Effector memory CD8-positive, alpha-beta T cell (primary cell): ENCODE measurements around the gene HSPA1L.
A peak's percentile ranks its signal among the peaks of the same experiment; 100 is the strongest.

Experiments used
- ATAC-seq: fragments of 150-1000 bp; cut with Tn5 transposase; replicated peaks from 2 replicates; pipeline ENCODE4 v1.10.0; 2021; ENCODE audit warnings: mild to moderate bottlenecking, moderate library complexity
- DNase-seq, 3 experiments: peaks; one replicate each; pipeline ENCODE4 v3.0.0; 2021
- H3K27ac Mint-ChIP-seq, 2 donors: one replicate each; pipeline ENCODE4 v1.8.0; 2022; ENCODE audit warnings: mild to moderate bottlenecking in 2 of 2, mixed read lengths in 2 of 2, moderate library complexity in 2 of 2
- H3K27me3 Mint-ChIP-seq, 2 donors: one replicate each; pipeline ENCODE4 v1.8.0; 2022; ENCODE audit warnings: mixed read lengths in 2 of 2
- H3K36me3 Mint-ChIP-seq: one replicate; pipeline ENCODE4 v1.8.0; 2022; ENCODE audit warnings: mild to moderate bottlenecking, moderate library complexity, mixed read lengths; ENCODE audit not compliant: insufficient read depth
- H3K4me1 Mint-ChIP-seq, 2 donors: one replicate each; pipeline ENCODE4 v1.8.0; 2022; ENCODE audit warnings: low read depth in 2 of 2, mixed read lengths in 2 of 2
- H3K4me3 Mint-ChIP-seq, 2 donors: one replicate each; pipeline ENCODE4 v1.8.0; 2022; ENCODE audit warnings: mild to moderate bottlenecking in 2 of 2, mixed read lengths in 2 of 2, moderate library complexity in 2 of 2
- H3K9me3 Mint-ChIP-seq, 2 donors: one replicate each; pipeline ENCODE4 v1.8.0; 2022; ENCODE audit warnings: mixed read lengths in 2 of 2

Gene HSPA1L

DNA sequence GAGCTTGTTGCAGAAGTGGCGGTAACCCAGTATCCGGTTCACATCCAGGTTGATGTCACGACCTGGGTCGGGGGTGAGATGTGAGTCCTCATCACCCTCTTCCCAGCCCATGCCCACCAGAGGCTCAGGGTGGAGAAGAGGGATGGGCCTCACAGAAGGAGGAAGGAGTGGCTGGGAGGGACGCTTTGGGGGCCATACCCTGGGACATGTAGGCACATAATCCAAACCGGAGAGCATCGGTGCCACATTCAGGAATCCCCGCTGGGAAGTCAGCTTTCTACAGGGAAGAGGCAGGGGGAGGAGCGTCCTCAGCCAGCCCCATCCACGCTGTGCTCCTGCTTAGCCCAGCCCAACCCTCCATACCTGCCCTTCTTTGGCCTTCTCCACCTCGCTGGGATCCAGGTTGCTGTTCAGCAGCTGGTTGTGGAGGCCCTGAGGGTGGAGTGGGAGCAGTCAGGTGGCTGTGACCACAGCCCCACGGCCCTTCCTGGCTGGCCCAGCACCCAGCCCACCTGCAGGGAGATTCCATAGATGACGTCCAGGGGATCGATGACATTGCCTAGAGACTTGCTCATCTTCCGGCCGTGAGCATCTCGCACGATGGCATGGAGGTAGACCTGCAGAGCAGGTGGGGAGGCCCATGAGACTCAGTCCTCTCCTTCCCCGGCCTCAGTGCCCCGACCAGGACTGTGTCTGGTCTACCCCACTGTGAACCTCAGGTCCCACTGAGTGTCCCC lies 34.4 kb downstream of the HSPA1L start:
- Mint-ChIP-seq H3K4me3 (no peak overlapping the region), H3K4me1 (peaks cover 17 to 19% of the 10 kb centered on the region in 2 donors), H3K27ac (peak overlapping the region in 1 of 2 donors; percentile 23), H3K36me3 (peaks cover 21% of the 10 kb centered on the region), H3K9me3 (no peaks in the 10 kb centered on the region), H3K27me3 (no peaks in the 10 kb centered on the region)
- DNase-seq (no peak), ATAC-seq (no peak)

DNA sequence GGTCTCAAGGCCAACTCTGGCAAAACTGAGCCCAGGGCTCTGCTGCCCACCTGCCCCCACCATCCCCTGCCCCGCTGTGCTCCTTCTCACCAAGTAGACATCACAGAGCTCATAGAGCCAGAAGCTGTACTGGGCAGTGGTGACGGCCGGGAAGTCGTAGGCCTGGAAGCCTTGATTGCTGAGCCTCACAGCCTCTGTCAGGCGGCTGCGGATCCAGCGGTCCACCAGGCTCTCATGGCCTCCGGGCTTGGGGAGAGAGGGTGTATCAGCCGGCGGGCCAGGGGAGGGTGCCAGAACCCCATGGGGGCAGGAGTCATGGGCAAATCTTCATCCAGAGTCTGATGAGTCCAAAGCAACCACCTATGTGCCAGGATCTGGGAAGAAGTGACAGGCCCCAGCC lies 35.2 kb downstream of the HSPA1L start:
- no peak for ATAC-seq
- Mint-ChIP-seq H3K4me3 (no peak overlapping the region), H3K36me3 (peaks cover 21% of the 10 kb centered on the region), H3K27me3 (no peaks in the 10 kb centered on the region), H3K9me3 (no peaks in the 10 kb centered on the region), H3K4me1 (peaks cover 20 to 25% of the 10 kb centered on the region in 2 donors), H3K27ac (no peak overlapping the region)
- DNase-seq = no peak

DNA sequence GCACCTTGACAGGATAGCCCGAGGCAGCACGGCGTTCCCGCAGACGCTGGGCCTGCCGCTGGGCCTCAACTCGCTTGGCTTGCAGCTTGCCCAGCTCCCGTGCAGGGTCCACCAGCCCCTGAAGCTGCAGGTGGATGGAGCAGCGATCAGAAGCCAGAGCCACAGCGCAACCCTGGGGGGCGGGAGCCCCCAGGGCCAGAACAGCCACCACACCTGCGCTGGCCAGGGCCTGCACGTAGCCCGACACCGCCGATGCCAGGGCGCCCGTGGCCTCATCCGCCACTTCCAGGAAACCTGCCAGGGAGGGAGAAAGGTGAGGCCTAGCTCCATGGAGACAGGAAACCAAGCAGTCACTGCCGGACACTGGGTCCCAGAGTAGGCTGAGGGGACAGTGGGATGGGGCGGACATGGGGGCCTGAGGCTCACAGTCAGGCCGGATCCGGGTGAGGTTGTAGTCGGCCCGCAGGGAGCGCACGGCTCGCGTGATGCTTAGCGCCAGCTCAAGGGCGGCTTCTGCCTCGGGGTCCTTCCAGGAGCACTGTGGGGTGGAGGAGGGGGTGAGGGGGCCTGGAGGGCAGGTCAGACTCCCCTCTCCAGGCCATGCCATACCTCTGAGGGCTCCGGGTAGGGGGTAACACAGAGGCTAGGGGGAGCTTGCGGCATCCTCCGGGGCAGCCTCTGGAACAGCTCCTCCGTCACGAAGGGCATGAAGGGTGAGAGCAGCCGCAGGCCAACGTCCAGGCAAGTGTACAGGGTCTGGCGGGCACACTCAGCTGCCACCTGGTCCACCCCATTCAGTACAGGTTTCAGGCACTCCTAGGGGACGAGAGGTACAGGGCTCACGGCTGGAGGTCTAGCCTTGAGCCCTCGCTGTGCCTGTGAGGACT lies 35.8 kb downstream of the HSPA1L start:
- Mint-ChIP-seq H3K9me3 (no peaks in the 10 kb centered on the region), H3K27ac (no peak overlapping the region), H3K4me1 (peaks cover 20 to 25% of the 10 kb centered on the region in 2 donors), H3K36me3 (peaks cover 21% of the 10 kb centered on the region), H3K4me3 (no peak overlapping the region), H3K27me3 (no peaks in the 10 kb centered on the region)
- DNase-seq (no peak), ATAC-seq (no peak)

DNA sequence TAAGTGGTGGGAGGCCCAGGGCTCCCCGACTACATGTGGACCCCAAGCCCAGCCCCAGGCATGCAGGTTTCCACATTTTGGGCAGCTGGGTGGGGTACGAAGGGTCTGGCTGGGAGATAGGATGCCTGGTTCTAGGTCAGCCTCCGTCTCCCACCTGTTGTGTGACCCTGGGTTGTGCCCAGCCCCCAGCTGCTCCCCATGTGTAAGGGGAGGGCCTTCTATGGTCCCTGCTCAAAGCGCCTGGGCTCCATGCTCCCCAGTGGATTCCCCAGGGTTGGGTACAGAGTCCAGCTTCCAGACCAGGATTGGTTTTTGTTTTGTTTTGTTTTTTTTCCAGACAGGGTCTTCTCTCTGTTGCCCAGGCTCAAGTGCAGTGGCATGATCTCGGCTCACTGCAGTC lies 36.9 kb downstream of the HSPA1L start:
- H3K36me3 Mint-ChIP-seq = peaks cover 15% of the 10 kb centered on the region
- no peaks in the 10 kb centered on the region for H3K27me3 Mint-ChIP-seq

DNA sequence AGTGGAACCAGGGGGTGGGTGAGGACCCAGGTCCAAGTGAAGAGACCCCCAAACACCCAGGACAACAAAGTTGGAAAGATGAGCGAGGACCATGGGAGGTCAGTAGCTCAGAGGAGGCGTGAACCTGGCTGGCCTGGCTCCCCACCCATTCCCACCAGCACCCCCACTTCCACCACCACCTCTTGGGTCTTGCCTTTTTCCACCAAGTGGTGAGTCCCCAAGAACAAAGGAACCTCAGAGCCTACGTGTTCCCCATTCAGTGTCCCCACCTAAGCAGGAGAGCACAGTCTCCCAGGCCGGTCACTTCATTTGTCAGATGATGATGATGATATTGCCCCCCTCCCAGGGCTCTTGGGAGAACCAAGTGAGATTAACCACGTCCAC lies 37.4 kb downstream of the HSPA1L start:
- no peak for DNase-seq
- Mint-ChIP-seq H3K9me3 (no peaks in the 10 kb centered on the region), H3K4me3 (peak overlapping the region; percentile 64 to 80), H3K27me3 (no peaks in the 10 kb centered on the region), H3K27ac (peak overlapping the region; percentile 91 to 94), H3K36me3 (peaks cover 14% of the 10 kb centered on the region), H3K4me1 (peaks cover 29 to 30% of the 10 kb centered on the region in 2 donors)
- ATAC-seq = no peak

More for the DNA sequence above, 36.9 kb downstream of the HSPA1L start:
- DNase-seq (no peak), ATAC-seq (no peak)
- Mint-ChIP-seq H3K9me3 (no peaks in the 10 kb centered on the region), H3K4me1 (peaks cover 23 to 25% of the 10 kb centered on the region in 2 donors), H3K4me3 (no peak overlapping the region), H3K27ac (peak overlapping the region in 1 of 2 donors; percentile 94)

DNA sequence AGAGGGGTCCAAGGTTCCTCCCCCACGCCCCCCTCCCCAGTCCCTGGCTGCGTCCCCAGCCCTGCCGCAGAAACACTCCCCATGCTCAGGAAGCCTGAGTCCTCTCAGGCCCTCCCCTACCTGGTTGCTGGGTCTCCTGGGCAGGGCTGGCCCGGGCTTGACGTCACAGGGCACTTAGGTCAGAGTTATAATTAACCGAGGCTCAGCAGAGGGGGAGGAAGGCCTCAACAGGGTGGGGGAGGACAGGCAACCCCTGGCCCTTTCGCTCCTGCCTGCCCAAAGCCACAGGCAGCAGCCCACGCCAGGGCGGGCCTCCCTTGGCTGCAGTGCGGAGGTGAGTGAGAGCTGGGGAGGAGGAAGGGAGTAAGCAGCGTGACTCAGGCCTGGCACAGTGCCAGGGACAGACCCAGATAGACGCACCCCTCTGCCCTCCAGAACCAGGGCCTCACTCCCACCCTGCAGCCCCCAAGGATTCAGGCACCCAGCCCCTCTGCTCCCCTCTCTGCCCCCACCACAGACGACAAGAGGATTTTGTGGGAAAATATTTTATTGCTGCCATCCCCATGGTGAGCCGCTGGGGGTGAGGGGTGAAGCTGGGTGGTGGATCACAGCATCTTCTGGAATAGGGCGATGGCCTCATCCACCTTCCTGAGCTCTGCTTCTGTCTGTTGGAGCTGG lies 38.0 kb downstream of the HSPA1L start, which contains the start of gene VWA7:
Gene VWA7, minus strand, starts transcription at position 340 of the 678 bp plus-strand sequence. CDS start 549 bp downstream, outside the sequence.
- Mint-ChIP-seq H3K36me3 (peaks cover 18% of the 10 kb centered on the region), H3K4me3 (peak within 1 kb of the TSS; percentile 64 to 80), H3K4me1 (peaks cover 30 to 31% of the 10 kb centered on the region in 2 donors), H3K9me3 (no peaks in the 10 kb centered on the region), H3K27me3 (no peaks in the 10 kb centered on the region), H3K27ac (peak within 1 kb of the TSS; percentile 91 to 94)
- DNase-seq = peak; percentile 54 to 60 (median 56)
- ATAC-seq = peak; percentile 88

DNA sequence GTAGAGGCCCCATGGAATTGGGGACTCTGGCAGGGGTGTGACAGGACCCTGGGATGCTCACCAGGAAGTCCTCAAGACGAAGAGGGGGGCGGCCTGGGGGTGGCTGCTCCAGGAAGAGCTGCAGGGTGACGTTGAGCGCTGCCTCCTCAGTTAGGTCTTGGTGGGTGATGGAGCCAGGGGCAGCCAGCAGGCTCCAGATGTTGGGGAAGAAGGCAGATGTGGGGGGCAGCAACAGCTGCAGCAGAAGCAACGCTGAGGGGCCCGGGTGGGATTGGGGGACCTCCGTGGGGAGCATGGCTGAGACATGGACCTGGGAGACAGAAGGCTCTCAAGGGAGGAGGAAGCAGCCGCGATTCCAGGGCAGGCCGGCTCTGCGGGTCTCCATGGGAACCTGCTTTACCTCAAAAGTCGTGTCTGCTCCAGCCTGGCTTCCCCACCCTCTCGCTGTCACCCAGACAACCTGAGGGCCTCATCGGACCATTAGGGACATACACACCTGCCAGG lies 38.5 kb downstream of the HSPA1L start:
- H3K27me3 Mint-ChIP-seq = no peaks in the 10 kb centered on the region
- peak overlapping the region; percentile 91 to 94 for H3K27ac Mint-ChIP-seq
- peaks cover 18% of the 10 kb centered on the region for H3K36me3 Mint-ChIP-seq
- no peak for DNase-seq
- ATAC-seq = peak; percentile 14
- peak overlapping the region; percentile 64 to 80 for H3K4me3 Mint-ChIP-seq
- peaks cover 30 to 32% of the 10 kb centered on the region in 2 donors for H3K4me1 Mint-ChIP-seq
- H3K9me3 Mint-ChIP-seq = no peaks in the 10 kb centered on the region

DNA sequence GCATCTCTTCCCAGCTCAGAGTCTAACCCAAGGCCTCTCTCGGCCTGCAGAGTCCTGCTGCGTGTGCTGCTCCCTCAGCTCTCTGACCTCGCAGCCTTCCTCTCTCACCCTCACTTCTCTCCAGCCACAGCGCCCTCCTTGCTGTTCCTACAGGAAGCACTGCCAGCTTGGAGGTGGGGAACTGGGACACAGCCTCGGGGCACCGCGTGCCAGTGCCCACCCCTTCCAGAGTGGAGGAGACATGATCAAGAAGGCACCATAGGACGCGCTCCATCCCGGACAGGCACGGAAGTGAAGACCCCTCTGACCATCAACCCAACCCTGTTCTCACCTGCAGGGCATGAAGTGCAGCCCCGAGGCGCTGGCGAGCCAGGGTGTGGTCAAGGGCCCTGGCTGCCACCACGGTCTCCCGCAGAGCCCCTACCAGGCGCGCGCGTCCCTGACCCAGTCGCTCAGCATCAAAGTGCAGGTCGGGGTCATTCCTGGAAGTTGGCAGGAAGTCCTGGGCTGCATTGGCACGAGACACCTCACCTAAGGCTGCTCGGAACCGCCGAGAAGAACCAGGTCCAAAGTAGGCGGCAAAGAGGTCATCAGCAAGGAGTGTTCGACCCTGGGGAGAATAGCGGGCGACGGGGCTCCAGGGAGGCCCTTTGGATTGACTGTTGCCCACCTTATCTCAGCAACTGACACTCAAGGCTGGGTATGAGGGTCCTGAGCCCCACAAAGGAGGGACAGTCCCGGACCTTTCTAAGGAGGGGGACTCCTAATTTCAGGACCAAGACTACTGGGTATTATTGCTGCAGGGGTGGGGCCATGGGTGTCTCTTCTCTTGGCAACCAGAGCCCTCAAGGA lies 39.2 kb downstream of the HSPA1L start:
- ATAC-seq = no peak
- no peak for DNase-seq
- peak overlapping the region; percentile 91 to 94 for H3K27ac Mint-ChIP-seq
- H3K4me3 Mint-ChIP-seq = peak overlapping the region; percentile 64 to 80
- no peaks in the 10 kb centered on the region for H3K27me3 Mint-ChIP-seq
- H3K9me3 Mint-ChIP-seq = no peaks in the 10 kb centered on the region
- peaks cover 18% of the 10 kb centered on the region for H3K36me3 Mint-ChIP-seq
- H3K4me1 Mint-ChIP-seq = peaks cover 35 to 38% of the 10 kb centered on the region in 2 donors

DNA sequence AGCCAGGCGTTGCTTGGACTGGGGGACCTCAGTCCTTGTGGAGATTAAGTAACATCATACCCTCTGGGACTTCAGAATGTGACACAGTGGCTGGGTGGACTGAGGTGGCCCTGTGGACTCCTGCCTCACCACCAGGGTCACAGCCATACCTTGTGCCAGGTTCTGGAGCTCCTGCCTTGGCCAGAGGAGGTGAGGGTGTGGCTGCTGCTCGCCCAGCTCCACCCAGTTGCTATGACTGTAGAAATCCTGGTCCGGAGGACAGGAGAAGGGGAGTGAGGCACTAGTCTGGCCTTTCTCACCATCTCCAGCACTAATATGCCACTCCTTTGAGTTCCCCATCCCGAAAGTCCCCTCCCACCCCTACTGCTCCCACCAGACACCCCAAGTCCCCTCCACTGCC lies 39.9 kb downstream of the HSPA1L start:
- Mint-ChIP-seq H3K4me1 (peaks cover 35 to 38% of the 10 kb centered on the region in 2 donors), H3K4me3 (no peak overlapping the region), H3K36me3 (peaks cover 14% of the 10 kb centered on the region), H3K9me3 (no peaks in the 10 kb centered on the region), H3K27ac (peak overlapping the region in 1 of 2 donors; percentile 86), H3K27me3 (no peaks in the 10 kb centered on the region)
- ATAC-seq (no peak), DNase-seq (no peak)

DNA sequence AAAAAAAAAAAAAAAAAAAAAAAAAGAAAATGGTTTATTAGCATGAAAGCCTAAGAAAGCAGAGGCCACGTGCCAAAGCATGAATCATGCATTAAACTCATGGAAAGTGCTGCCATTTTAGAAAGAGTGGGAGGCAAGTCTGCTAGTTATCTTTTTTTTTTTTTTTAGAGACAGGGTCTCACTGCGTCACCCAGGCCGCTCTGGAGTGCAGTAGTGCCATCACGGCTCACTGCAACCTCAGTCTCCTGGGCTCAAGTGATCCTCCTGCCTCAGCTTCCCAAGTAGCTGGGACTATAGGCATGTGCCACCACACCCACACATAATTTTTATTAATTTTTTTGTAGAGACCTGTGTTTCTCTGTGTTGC lies 43.1 kb downstream of the HSPA1L start:
- ATAC-seq (no peak), DNase-seq (no peak)
- Mint-ChIP-seq H3K4me3 (peak overlapping the region in 1 of 2 donors; percentile 71), H3K4me1 (peaks cover 35 to 37% of the 10 kb centered on the region in 2 donors), H3K36me3 (peaks cover 13% of the 10 kb centered on the region), H3K27me3 (no peaks in the 10 kb centered on the region), H3K9me3 (no peaks in the 10 kb centered on the region), H3K27ac (no peak overlapping the region)

DNA sequence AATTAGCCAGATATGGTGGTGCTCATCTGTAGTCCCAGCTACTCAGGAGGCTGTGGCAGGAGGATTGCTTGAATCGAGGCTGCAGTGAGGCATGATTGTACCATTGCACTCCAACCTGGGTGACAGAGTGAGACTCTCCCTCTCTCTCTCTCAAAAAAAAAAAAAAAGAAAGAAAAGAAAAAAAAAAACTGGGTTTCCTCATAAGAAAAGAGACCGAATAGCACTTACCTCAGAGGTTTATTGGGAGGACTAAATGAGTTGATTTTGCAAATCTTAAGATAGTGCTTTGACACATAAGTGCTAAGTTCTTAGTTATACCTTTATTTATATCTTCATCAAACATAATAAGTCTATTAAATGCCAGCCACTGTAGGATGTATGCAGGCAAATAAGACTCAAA lies 44.2 kb downstream of the HSPA1L start:
- Mint-ChIP-seq H3K4me3 (peak overlapping the region in 1 of 2 donors; percentile 31), H3K9me3 (no peaks in the 10 kb centered on the region), H3K27me3 (no peaks in the 10 kb centered on the region), H3K27ac (no peak overlapping the region), H3K4me1 (peaks cover 24 to 26% of the 10 kb centered on the region in 2 donors), H3K36me3 (peaks cover 8% of the 10 kb centered on the region)
- ATAC-seq = no peak
- DNase-seq = no peak

DNA sequence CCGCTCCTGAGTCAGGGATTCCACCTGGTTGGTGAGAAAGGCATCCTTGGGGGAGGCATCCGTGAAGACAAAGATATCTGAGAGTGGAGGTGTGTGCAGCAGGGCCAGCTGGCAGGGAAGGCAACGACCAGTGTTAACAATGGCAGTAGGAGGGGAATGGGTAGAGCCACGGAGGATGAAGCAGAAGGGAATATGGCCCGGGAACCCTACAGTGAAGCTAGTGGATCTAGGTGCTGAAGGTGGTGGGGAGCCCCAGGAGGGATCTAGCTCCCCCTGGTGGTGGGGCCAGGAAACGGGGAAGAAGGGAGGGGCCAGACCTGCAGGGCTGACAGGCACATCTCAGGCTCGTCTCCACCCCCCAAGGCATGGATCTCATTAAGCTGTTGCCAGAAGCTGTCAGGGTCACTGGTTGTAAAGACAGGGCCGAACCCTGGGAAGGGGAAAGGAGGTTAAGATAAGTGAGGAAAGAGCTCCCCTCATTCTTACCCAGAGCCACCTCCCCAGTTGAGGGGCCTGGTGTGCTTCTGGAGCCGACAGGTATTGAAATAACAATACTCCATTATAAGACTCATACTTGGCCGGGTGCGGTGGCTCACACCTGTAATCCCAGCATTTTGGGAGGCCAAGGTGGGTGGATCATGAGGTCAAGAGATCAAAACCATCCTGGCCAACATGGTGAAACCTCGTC lies 45.3 kb downstream of the HSPA1L start:
- Mint-ChIP-seq H3K36me3 (peaks cover 8% of the 10 kb centered on the region), H3K4me1 (peaks cover 18 to 21% of the 10 kb centered on the region in 2 donors), H3K9me3 (no peaks in the 10 kb centered on the region), H3K27me3 (no peaks in the 10 kb centered on the region), H3K27ac (peak overlapping the region; percentile 73 to 89), H3K4me3 (no peak overlapping the region)
- ATAC-seq (peak; percentile 82), DNase-seq (peak; percentile 80 to 84 (median 82))
